ENCODE results near the gene IFITM10. TPM values are rescaled to one million over a fixed set of nuclear protein-coding genes. Genes with fewer than 3 reads are reported as not detected.

The IFITM10 gene
- total and polyA plus RNA-seq, 2 donors from 2014 or later: 2.3 to 6.4 TPM

DNA sequence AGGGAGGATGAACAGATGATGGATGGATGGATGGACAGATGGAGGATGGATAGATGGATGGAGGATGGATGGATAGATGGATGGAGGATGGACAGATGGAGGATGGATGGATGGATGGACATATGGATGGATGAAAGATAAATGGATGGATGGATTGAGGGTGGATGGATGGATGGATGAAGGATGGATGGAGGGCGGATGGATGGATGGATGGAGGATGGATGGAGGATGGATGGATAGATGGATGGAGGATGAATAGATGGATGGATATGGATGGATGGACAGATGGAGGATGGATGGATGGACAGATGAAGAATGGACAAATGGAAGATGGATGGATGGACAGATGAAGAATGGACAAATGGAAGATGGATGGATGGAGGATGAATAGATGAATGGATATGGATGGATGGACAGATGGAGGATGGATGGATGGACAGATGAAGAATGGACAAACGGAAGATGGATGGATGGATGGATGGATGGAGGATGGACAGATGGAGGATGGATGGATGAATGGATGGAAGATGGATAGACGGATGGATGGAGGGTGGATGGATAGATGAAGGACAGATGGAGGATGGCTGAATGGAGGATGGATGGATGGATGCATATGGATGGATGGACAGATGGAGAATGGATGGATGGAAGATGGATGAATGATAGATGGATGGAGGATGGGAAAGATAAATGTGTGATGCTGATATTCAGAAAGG lies 7.4 kb downstream of the IFITM10 start:
- Histone ChIP-seq H3K9ac (ENCODE audit: low read length in 3 of 3) (no peak overlapping the region), H3K27ac (ENCODE audit: low read depth in 2 of 2, low read length in 2 of 2) (no peak overlapping the region), H3K4me1 (ENCODE audit: control insufficient read depth in 2 of 3, insufficient read depth in 2 of 3, low read depth in 1 of 3, low read length in 3 of 3) (peaks cover 0 to 20% (median 4%) of the 10 kb centered on the region in 3 donors), H3K9me3 (ENCODE audit: control insufficient read depth in 2 of 3, insufficient read depth in 1 of 3, low read length in 3 of 3) (peaks cover 0 to 2% (median 0%) of the 10 kb centered on the region in 3 donors), H3K27me3 (ENCODE audit: control insufficient read depth, insufficient read depth, low read length) (no peaks in the 10 kb centered on the region), H3K4me3 (ENCODE audit: low read length in 3 of 3) (no peak overlapping the region), H3K36me3 (ENCODE audit: control insufficient read depth in 2 of 3, insufficient read depth in 3 of 3, low read length in 3 of 3) (peaks cover 0 to 5% (median 2%) of the 10 kb centered on the region in 3 donors)
- intact Hi-C loops (cut with DNase I): no loop called here
- no peak for DNase-seq
- TF ChIP-seq, protein P1, sequence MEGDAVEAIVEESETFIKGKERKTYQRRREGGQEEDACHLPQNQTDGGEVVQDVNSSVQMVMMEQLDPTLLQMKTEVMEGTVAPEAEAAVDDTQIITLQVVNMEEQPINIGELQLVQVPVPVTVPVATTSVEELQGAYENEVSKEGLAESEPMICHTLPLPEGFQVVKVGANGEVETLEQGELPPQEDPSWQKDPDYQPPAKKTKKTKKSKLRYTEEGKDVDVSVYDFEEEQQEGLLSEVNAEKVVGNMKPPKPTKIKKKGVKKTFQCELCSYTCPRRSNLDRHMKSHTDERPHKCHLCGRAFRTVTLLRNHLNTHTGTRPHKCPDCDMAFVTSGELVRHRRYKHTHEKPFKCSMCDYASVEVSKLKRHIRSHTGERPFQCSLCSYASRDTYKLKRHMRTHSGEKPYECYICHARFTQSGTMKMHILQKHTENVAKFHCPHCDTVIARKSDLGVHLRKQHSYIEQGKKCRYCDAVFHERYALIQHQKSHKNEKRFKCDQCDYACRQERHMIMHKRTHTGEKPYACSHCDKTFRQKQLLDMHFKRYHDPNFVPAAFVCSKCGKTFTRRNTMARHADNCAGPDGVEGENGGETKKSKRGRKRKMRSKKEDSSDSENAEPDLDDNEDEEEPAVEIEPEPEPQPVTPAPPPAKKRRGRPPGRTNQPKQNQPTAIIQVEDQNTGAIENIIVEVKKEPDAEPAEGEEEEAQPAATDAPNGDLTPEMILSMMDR (IDR thresholded peaks at IDR 0.05; ENCODE audit: borderline replicate concordance, extremely low read depth, insufficient read depth): no peak
- no peak for FAIRE-seq

DNA sequence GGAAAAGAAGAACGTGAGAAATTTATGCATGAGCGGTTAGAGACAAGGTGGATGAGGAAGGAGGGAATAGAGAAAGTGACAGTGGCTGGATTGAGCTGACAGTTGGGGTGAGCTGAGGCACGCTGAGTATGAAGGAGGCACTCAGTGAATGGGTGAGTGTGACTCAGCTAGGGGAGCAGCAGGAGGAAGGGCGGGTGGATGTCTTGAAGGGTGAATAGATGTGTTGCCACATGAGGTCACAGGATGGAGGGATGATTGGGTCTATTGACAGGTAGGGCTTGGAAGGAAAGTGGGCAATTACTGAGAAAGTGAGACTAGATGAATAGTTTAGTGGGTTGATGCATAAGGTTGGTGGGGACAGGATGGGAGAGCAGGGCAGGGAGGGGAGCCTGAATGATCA lies 8.0 kb downstream of the IFITM10 start:
- FAIRE-seq: no peak

DNA sequence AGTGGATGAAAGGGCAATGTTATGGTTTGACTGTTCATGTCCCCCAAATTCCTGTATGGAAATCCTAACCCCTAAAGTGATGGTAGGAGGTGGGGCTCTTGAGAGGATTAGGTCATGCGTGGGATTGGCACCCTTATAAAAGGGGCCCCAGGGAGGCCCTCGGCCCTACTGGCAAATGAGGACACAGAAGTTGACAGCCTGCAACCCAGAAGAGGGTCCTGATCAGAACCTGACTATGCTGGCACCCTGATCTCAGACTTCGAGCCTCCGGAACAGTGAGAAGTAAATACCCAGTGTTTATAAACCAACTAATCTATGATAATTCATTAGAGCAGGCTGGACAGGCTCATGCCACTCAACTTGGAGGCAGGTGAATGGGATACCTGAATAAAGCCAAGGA lies 8.7 kb downstream of the IFITM10 start:
- H3K27ac ChIP-seq (ENCODE audit: low read depth in 2 of 2, low read length in 2 of 2): no peak overlapping the region
- intact Hi-C loops (cut with DNase I): no loop called here
- H3K4me1 ChIP-seq (ENCODE audit: control insufficient read depth in 2 of 3, insufficient read depth in 2 of 3, low read depth in 1 of 3, low read length in 3 of 3): peaks cover 0 to 20% (median 4%) of the 10 kb centered on the region in 3 donors
- DNase-seq: peak in 1 of 5 donors; percentile 15
- TF ChIP-seq, protein P1 (IDR thresholded peaks at IDR 0.05; ENCODE audit: borderline replicate concordance, extremely low read depth, insufficient read depth): no peak
- H3K4me3 ChIP-seq (ENCODE audit: low read length in 3 of 3): no peak overlapping the region
- H3K9ac ChIP-seq (ENCODE audit: low read length in 3 of 3): no peak overlapping the region
- no peak for FAIRE-seq
- H3K27me3 ChIP-seq (ENCODE audit: control insufficient read depth, insufficient read depth, low read length): no peaks in the 10 kb centered on the region
- peaks cover 1 to 2% (median 2%) of the 10 kb centered on the region in 3 donors for H3K9me3 ChIP-seq (ENCODE audit: control insufficient read depth in 2 of 3, insufficient read depth in 1 of 3, low read length in 3 of 3)
- peaks cover 0 to 5% (median 2%) of the 10 kb centered on the region in 3 donors for H3K36me3 ChIP-seq (ENCODE audit: control insufficient read depth in 2 of 3, insufficient read depth in 3 of 3, low read length in 3 of 3)

More for the DNA sequence above, 8.0 kb downstream of the IFITM10 start:
- Histone ChIP-seq H3K4me1 (ENCODE audit: control insufficient read depth in 2 of 3, insufficient read depth in 2 of 3, low read depth in 1 of 3, low read length in 3 of 3) (peaks cover 0 to 20% (median 4%) of the 10 kb centered on the region in 3 donors), H3K27ac (ENCODE audit: low read depth in 2 of 2, low read length in 2 of 2) (no peak overlapping the region), H3K27me3 (ENCODE audit: control insufficient read depth, insufficient read depth, low read length) (no peaks in the 10 kb centered on the region), H3K4me3 (ENCODE audit: low read length in 3 of 3) (no peak overlapping the region), H3K36me3 (ENCODE audit: control insufficient read depth in 2 of 3, insufficient read depth in 3 of 3, low read length in 3 of 3) (peaks cover 0 to 5% (median 2%) of the 10 kb centered on the region in 3 donors), H3K9me3 (ENCODE audit: control insufficient read depth in 2 of 3, insufficient read depth in 1 of 3, low read length in 3 of 3) (peaks cover 0 to 2% (median 0%) of the 10 kb centered on the region in 3 donors), H3K9ac (ENCODE audit: low read length in 3 of 3) (no peak overlapping the region)
- DNase-seq: peak in 1 of 5 donors; percentile 9
- TF ChIP-seq, protein P1 (IDR thresholded peaks at IDR 0.05; ENCODE audit: borderline replicate concordance, extremely low read depth, insufficient read depth): no peak
- intact Hi-C loops (cut with DNase I): no loop called here

All from kidney (tissue), 14 donors.